Activated CD4-positive, alpha-beta T cell treated with anti-CD3 and anti-CD28 coated beads for 24 hours (primary cell): Measurements from ENCODE around the gene CFAP99.

Source experiments
- DNase-seq, 2 donors: peaks; one replicate each; pipeline ENCODE4 v3.0.0-alpha.2; 2020; ENCODE audit warnings: low read depth in 2 of 2

CFAP99 gene

DNA sequence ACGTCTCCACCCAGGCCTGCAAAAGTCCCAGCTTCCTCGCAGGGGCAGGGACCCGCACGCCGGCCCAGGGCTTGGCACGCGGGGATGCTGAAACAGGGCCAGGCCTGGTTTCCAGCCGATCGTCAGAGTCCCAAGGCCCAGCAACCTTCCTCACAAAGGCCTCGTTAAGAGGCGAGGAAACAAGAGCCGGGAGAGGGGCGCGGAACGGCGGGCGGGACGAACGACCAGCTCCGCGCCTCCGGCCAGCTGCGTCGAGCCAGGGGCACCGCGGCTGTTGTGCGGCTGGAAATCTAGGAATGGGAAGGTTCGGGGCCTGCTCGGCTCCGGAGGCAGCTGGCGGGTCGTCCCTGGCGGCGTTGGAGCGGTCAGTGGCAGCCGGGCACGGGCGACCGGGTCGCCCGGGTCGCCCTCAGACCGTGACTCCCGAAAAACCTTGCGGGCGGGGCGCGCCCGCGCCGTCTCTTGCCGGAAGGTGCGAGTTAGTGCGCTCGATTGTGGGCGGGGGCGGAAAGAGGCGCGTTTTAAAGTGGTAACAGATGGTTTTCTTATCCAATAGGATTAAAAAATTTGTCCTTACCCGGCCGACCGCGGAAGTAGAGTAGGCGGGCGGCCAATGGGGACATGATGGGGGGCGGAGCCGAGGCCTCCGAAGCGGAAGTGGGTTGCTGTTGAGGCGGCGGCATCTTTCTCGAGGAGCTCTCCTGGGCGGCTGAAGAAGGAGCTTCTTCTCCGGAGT is 49.9 kb downstream of the CFAP99 start, which contains the start of gene RNF4:
TSS of gene RNF4 (plus strand) at position 651 of the 736 bp plus-strand sequence. CDS start 21,388 bp downstream, outside the sequence.
- DNase-seq = peak; percentile 91 to 92

DNA sequence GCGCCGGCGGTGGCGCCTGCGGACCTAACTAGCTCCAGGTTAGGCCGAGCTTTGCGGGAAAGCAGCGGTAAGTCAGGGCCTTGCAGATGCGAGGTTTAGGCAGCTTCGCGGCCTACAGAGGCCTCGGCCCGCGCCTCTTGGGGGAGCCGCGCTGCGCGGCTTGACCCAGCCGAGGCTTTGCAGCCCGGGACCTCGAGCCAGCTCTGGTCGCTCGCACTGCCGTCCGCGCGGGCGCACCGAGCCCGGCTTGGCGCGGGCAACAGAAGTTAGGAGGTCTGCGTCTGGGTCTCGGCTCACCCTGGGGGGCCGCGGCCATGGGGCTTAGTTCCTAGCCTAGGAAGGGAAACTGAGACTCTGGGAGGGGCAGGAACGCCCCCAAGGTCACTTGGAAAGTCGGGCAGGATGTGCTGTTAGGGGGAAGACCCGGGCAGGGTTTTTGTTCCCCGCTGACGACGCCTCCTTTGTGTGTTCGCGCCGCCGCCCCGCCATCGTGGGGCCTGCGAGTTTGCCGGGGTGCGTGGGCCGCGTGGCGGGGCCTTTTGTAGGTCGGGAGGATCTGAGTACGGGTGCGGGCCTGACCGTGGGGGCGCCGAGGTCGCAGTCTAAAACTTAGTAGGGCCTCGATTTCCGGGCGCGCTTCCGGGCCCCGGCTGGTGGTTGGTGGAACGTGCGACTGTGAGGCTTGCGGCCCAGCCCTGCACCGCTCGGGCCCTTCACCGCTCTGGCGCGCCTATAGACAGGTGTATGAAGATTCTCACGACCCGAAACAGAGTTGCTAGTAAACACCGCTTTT is 50.6 kb downstream of the CFAP99 start:
- peak; percentile 49 to 70 for DNase-seq

DNA sequence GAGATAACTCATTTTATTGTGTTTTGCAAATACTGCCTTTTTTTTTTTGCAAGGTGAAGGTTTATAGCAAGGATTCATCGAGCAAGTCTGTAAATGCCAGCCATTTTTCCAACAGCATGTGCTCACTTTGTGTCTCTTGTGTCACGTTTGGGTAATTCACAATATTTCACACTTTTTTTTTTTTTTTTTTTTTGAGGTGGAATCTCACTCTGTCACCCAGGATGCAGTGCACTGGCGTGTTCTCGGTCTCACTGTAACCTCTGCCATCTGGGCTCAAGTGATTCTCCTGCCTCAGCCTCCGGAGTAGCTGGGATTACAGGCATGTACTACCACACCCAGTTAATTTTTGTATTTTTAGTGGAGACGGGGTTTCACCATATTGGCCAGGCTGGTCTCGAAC is 52.0 kb downstream of the CFAP99 start:
- no peak for DNase-seq

DNA sequence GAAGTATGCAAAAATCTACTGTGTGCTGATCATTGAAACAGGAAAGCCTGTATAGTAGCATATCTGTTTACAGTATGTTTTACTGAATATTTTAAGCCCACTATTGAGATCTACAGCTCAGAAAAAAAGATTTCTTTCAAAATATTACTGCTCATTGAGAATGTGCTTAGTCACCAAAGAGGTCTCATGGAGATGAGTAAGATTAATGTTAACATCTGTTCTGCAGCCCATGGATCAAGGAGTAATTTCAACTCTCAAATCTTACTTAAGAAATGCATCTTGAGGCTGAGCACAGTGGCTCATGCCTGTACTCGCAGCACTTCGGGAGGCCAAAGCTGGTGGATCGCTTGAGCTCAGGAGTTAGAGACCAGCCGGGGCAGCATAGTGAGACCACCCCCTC is 53.4 kb downstream of the CFAP99 start:
- DNase-seq = no peak

DNA sequence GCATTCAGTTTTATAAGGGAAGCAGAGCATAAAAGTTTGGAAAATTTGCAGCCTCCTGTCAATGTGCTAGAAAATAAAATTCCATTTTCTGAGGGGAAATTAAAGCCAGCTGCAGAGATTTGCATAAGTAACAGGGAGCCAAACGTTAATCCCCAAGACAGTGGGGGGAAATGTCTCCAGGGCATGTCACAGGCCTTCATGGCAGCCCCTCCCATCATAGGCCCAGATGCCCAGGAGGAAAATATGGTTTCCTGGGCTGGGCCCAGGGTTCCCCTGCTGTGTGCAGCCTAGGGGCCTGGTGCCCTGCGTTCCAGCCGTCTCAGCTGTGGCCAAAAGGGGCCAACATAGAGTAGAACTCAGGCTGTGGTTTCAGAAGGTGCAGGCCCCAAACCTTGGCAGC is 59.5 kb downstream of the CFAP99 start:
- DNase-seq = no peak

DNA sequence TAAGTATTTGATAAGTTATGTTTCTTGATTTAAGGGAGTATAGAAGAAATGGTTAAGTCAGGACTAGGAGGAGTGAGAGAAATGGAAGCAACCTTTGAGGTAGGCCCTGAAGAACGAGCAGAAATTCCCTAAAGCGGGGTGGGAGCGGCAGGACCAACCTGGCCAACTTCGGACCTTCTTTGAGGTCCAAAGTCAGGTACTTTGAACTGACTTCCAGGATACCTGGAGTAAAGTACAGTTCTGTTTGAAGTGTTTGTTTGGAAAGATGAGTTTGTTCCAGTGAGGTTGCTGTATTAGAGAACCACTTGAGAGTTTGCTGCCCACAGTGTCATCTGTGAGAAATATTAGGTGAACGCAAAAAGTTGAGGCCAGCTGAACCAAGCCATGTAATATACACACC is 61.9 kb downstream of the CFAP99 start:
- no peak for DNase-seq

DNA sequence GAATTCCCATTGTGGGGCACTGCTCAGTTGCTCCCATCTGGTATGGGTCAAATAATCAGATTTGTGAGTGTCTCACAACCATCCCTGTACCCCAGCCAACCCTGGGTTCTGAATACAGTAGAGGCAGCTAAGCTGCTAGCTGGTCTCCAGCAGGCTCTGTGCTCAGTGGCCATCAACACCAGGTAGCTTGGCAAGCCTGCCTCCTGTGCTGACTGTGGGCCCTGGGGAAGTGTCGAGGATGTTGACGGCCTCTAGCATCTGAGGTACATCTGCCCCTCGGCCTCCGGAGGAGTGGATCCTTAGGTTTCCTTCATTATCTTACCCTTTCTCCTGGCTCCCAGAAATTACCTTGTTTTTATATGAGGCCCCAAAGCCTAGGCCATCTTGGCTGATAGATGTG is 63.4 kb downstream of the CFAP99 start:
- no peak for DNase-seq

DNA sequence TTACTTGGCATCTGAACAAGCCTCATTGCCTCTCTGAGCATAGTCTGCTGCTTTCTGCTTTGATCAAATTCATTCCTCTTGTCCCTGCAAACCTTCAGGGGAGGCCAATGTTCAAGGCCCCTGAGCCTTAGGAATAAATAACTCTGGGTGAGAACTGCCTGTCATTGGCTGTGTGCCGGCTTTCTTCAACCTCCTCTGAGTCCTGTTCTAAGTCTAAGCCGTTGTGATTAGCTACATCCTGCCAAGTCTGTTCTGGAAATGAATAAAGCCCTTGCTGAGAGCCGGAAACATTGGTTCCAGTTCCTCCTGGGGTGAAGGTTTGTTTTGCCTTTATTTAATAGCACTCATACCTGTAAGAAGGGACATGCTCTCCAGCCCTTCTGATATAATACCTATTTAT is 63.9 kb downstream of the CFAP99 start:
- no peak for DNase-seq

DNA sequence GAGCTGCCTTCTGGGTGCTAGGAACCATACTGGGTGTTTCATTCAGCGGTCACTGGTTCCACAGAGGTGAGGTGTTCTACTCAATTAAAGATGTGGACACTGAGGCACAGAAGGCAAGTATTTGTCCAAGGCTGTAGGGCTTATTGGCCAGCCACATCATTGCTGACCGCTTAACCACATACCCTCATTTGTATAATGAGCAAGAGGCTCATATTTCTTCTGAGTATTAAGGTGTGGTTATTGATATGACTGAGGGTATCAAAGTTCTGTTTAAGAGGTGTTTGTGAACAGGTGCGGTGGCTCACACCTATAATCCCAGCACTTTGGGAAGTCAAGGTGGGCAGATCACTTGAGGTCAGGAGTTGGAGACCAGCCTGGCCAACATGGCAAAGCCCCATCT is 64.5 kb downstream of the CFAP99 start:
- no peak for DNase-seq

DNA sequence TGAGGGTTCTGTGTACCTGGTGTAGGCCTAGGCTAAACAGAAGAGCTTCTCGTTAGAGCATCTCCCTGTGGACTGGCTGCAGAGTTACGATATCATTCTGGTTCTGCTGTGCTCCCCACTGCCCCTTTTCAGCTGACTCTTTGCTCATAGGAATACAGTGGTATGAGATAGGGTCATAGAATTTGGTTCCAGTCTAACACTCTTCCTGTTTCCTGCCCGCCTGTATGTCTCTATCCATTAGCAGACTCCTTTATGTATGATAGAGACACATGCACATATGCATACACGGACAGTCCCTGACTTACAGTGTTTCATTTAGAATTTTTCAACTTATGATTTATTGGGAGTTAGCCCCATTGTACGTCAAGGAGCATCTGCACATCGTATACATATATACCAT is 65.4 kb downstream of the CFAP99 start:
- DNase-seq = no peak

DNA sequence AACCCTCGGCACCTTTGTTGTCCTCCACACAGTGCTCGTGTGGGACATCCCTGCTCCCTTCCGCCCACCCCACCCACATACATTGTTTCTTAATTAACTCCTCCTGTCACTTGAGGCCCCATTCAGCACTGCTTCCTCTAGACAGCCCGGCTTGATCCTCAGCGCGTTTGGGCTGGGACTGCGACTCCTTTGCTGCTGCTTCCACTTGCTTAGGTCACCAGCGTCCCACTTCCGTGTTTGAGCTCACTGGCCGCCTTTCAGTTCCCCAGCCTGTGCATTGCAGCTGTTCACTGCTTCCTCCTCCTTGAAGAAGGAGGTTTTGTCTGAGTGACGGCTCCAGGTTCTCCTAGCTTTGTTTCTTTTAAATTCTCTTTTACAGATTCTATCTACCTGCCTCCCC is 66.2 kb downstream of the CFAP99 start:
- peak in 1 of 2 donors; percentile 29 for DNase-seq

DNA sequence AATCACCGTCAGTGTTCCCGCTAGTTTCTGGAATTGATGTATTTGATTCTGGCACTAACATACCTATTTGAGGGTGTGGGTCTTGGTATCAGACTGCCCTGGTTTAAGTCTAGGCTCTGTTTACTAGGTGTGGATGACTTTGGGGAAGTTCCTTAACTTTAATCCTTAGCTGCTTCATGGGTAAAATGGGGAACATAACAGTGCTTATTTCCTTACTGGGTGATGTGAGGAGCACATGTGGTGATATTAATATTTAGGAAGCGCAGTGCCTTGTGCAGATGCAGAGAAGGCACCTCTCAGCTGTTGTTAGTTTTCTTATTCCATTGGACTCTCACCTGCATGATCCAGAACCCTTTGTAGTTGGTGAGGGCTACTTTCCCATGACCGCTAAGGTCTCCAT is 67.2 kb downstream of the CFAP99 start:
- no peak for DNase-seq

DNA sequence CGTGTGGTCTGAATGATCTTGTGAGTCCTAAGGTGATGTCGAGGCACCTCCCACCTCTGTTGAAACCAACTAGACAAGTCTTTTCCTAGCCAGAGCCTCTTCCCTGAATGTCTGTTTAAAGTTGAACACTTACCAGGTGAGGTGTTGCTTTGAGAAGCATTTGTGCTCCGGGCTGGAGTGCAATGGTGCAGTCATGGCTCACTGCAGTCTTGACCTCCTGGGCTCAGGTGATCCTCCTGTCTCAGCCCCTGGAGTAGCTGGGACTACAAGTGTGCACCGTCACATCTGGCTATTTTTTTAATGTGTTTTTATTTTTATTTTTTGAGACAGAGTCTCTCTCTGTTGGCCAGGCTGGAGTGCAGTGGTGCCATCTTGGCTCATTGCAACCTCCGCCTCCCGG is 68.2 kb downstream of the CFAP99 start:
- DNase-seq = no peak

DNA sequence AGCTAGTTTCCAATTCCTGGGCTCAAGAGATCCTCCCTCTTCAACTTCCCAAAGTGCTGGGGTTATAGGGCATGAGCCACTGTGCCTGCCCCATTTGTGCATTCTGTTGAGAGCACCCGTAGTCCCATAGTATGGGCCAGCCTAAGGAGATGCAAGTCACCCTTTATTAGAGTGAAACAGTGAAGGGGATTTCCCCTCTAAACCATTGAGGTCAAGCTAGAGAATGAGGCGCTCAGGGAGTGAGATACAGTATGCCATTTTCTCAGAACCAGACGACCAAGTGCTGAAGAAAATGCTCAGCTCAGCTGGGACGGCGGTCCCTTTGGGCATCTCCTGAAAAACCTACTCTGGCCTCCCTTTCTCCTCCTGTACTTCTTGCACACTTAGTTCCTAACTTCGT is 68.9 kb downstream of the CFAP99 start:
- no peak for DNase-seq

DNA sequence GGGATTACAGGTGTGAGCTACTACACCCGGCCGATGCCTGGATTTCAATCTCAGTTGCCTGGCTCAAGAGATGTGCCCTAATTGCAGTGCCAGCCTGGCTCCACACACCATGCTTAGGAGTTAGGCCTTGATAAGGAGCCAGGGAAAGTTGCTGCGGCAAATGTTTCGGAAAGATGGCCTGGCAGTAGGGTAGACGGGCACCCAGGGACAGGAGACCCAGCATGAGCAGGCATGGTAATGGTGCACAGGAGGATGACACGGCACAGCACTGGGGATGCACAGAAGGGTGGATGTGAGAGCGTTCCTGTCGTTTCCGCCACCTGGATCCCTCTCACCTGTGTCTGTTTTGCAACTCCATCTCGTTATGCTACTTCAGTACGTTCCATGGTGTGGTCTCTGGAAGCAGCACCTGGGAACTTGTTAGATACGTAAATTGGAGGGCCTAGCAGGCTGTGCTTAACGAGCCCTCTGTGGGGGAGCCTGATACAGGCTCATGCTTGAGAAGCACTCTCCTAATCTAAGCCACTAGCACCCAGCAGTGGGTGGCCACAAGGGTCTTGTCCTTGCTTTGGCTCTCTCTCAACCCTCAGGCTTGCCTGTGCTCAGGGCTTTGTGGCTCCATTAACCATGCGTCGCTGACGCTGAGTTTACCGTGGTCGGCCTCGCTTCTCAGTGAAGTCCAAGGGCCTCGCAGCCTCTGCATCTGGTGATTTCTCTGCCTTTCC is 70.5 kb downstream of the CFAP99 start:
- DNase-seq = no peak

DNA sequence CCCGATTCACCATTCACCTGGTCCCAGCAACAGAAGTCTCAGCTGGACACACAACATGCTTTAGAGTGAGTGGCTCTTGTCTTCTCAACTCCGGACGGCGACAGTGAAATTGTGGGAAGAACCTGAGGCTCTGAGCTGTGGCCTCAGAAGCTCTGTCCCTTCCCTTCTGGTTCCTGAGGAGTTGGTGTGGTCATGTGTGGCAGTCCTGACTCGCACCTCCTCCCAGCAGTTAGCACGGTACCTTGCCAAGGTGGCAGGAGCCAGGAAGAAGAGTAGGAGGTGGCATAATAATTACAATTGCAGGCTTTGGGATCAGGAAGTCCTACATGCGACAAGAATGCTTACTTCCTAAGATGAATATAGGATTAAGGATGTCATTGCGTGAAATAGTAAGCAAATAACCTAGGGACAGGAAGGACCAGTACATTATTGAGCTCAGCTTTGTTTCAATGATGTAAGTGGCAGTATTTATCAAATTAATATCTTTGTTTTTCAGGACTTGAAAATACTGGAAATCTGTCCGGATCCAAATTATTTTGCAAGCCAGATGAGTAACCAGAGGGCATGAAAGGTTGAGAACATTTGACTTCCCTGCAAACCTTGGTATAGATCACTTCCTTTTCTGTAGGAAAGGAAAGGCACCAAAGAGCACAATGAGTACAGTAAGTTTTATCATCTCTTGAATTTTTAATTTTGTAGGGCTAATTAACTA is 71.2 kb downstream of the CFAP99 start:
- no peak for DNase-seq

DNA sequence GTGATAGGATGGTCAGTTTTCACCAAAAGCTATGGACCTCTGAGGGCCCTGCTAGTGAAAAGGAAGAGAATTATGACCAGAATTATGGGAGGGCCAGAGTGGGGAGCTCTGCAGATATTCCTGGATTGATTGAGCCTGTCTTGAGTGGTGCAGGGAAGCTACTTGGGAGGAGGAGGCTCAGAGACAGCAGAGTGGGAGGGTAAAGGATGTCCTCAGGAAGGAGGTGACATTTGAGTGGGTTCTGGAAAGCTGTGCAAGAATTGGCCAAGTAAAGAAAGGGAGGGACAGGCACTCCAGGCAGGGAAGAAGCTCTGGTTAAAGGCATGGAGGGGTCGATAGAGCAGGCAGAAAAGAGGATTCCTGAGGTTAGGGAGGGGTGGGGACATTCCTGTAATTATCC is 74.2 kb downstream of the CFAP99 start:
- DNase-seq = no peak

DNA sequence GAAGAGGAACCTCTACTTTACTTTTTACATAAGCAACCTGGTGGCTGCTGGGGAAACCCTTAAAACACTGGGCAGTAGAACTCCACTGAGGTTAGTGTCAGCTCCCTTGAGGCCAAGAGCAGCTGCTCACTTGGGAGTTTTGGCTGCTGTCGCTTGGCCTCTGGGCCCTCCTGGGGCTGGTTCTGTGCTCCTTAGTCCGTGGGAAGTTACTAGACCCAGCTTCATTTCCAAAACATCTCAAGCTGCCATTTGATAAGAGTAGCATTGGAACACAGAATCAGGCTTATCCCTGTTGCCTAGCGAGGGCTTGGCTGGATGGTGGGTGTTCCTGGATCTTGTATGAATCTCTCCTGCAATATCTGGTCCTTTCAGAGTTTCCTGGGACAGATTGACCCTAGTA is 76.2 kb downstream of the CFAP99 start:
- no peak for DNase-seq

DNA sequence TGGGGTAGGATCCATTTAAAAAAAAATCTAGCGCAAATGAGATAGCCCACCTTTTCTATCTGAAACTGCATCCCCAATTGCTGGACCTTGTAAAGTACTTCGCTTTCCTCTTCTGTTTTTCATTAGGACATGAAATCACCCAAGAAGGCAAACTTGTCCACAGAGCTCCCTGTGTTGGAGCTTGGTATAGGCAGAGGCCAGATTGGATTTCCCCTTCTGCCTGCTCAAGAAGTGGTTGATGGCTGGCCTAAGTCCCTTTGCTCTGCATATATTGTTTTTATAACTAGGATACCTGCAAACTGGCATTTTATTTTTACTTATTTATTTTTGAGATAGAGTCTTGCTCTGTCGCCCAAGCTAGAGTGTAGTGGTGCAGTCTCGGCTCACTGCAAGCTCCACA is 78.6 kb downstream of the CFAP99 start:
- no peak for DNase-seq

DNA sequence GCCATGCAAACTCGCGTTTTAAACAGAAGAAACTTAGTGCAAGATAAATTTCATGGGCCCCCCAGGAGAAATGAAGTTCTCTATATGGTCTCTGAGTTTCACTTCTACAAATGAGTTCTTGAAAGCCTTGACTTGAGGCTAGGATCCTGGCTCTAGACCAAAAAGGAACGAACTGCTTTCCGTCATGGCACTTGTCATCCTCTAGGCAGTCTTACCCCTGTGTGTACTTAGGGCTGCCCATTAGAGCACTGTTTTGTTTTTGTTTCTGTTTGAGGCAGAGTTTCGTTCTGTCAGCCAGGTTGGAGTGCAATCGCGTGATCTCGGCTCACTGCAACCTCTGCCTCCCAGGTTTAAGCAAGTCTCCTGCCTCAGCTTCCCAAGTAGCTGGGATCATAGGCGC is 79.2 kb downstream of the CFAP99 start:
- DNase-seq = no peak

DNA sequence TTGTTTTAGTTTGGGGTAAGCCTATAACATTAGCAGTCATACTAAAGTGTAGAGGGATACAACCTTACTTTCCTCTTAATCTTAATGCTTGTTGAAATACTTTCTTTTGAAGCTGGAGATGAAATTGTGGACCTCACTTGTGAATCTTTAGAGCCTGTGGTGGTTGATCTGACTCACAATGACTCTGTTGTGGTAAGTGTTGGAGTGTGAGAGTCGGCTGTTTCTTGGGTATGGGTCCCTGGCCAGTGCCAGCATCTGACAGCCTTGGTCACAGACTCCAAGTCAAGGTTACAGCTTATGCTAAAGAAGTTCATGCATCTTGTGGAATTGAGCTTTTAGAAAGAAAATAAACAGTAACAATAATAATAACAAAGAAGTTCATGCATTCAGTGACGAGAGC is 81.8 kb downstream of the CFAP99 start:
- no peak for DNase-seq

DNA sequence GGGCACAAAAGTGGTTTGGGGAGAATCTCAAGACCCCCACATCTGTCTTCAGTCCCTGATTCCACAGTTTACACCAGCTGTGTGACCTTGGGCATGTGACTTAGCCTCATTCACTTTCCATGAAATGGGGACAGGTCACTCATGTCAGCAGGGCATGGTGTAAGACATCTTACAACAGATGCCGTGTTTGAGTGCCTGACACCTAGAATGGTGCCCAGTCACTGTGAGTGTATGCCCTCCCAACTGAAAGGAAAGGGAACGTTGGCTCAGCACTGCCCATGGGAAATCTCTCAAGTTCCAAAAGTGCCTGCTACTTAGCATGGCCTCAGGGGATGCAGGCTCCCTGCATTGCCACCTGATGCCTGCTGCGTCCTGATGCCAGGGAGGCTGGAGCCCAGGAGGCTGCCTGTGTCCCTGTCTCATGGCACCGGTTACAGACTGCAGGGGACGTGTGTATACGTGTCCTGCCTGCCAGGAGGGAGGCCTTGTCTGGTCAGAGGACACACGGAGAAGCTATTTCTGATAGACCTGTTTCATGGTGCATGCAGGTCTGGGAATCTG is 82.4 kb downstream of the CFAP99 start:
- no peak for DNase-seq
